HEK293 (cell line): Measurements from ENCODE around the gene KLHDC3.

Experiments used
- CTCF ChIP-seq: fragments of 450-650 bp; formaldehyde crosslinking; IDR thresholded peaks from 2 replicates; pipeline ENCODE4 v1.5.1; 2016; ENCODE audit warnings: missing biosample characterization, missing genetic modification characterization
- GLIS1 ChIP-seq: fragments of 450-650 bp; formaldehyde crosslinking; IDR thresholded peaks from 2 replicates; pipeline ENCODE4 v1.5.1; 2016; ENCODE audit warnings: missing biosample characterization, missing genetic modification characterization
- HOXD13 ChIP-seq: sonication (generic); formaldehyde crosslinking; IDR thresholded peaks from 2 replicates; pipeline ENCODE4 v1.8.0; 2022; ENCODE audit warnings: missing genetic modification reagents, borderline replicate concordance
- IKZF3 ChIP-seq: fragments of 450-650 bp; IDR thresholded peaks from 2 replicates; pipeline ENCODE4 v1.5.0; 2018; ENCODE audit warnings: missing biosample characterization, mild to moderate bottlenecking, missing genetic modification characterization, moderate library complexity
- WT1 ChIP-seq: fragments of 450-650 bp; formaldehyde crosslinking; IDR thresholded peaks from 2 replicates; pipeline ENCODE4 v1.5.1; 2016; ENCODE audit warnings: missing biosample characterization, missing genetic modification characterization
- ZBTB17 ChIP-seq: fragments of 450-650 bp; formaldehyde crosslinking; IDR thresholded peaks from 2 replicates; pipeline ENCODE4 v1.5.1; 2016; ENCODE audit warnings: missing biosample characterization, missing genetic modification characterization
- ZEB2 ChIP-seq: fragments of 450-650 bp; formaldehyde crosslinking; IDR thresholded peaks from 2 replicates; pipeline ENCODE4 v1.5.1; 2016; ENCODE audit warnings: missing biosample characterization, missing genetic modification characterization
- ZNF10 ChIP-seq: fragments of 450-650 bp; formaldehyde crosslinking; IDR thresholded peaks from 2 replicates; pipeline ENCODE4 v1.5.1; 2017; ENCODE audit warnings: missing biosample characterization, missing genetic modification characterization
- ZNF19 ChIP-seq: fragments of 450-650 bp; formaldehyde crosslinking; IDR thresholded peaks from 2 replicates; pipeline ENCODE4; 2016; ENCODE audit warnings: missing biosample characterization, missing genetic modification characterization, low read depth
- ZNF23 ChIP-seq: fragments of 450-650 bp; formaldehyde crosslinking; IDR thresholded peaks from 2 replicates; pipeline ENCODE4 v1.5.1; 2016; ENCODE audit warnings: missing biosample characterization, missing genetic modification characterization, borderline replicate concordance
- ZNF548 ChIP-seq: fragments of 450-650 bp; formaldehyde crosslinking; IDR thresholded peaks from 2 replicates; pipeline ENCODE4 v1.5.1; 2016; ENCODE audit warnings: missing biosample characterization, missing genetic modification characterization
- ZNF837 ChIP-seq: fragments of 450-650 bp; formaldehyde crosslinking; IDR thresholded peaks from 2 replicates; pipeline ENCODE4 v1.5.1; 2016; ENCODE audit warnings: missing biosample characterization, missing genetic modification characterization
- ZXDB ChIP-seq: fragments of 450-650 bp; formaldehyde crosslinking; IDR thresholded peaks from 2 replicates; pipeline ENCODE4 v1.5.1; 2016; ENCODE audit warnings: missing biosample characterization, missing genetic modification characterization
- TF ChIP-seq, protein P1 (sequence below): fragments of 450-650 bp; formaldehyde crosslinking; IDR thresholded peaks from 2 replicates; pipeline ENCODE4 v1.5.1; 2016; ENCODE audit warnings: missing biosample characterization, missing genetic modification characterization

The KLHDC3 gene

GRCh38 chr6:43070028-43070632 lies 56.1 kb downstream of the KLHDC3 start (continued):
- TF ChIP-seq, protein P1, sequence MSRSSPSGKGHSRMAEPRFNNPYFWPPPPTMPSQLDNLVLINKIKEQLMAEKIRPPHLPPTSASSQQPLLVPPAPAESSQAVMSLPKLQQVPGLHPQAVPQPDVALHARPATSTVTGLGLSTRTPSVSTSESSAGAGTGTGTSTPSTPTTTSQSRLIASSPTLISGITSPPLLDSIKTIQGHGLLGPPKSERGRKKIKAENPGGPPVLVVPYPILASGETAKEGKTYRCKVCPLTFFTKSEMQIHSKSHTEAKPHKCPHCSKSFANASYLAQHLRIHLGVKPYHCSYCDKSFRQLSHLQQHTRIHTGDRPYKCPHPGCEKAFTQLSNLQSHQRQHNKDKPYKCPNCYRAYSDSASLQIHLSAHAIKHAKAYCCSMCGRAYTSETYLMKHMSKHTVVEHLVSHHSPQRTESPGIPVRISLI (tag by site-specific recombination), result peak; percentile 89
- TF ChIP-seq ZNF10 (tag by site-specific recombination) (no peak), ZNF23 (no peak), ZBTB17 (peak; percentile 23; the same call in 1 of the 2 replicates), CTCF (tag by site-specific recombination) (peak; percentile 73), GLIS1 (no peak), ZXDB (tag by site-specific recombination) (0 out of 2 replicates have a peak, but pooled peaks have one; percentile 16), ZNF837 (tag by site-specific recombination) (no peak), WT1 (tag by site-specific recombination) (no peak), ZNF19 (tag by site-specific recombination) (no peak), IKZF3 (tag by site-specific recombination) (no peak), HOXD13 (CRISPR knock-in tag) (no peak), ZNF548 (tag by site-specific recombination) (no peak), ZEB2 (tag by site-specific recombination) (no peak)
